Measurements from ENCODE around the gene RBSN. TPM values are rescaled to one million over a fixed set of nuclear protein-coding genes. Genes with fewer than 3 reads are reported as not detected.

The RBSN gene
- total RNA-seq, 2 donors from 2014 or later: 23.3 to 25.2 TPM

GRCh38 chr3:15083252-15083651 lies 15.7 kb downstream of the RBSN start:
- Histone ChIP-seq H3K36me3 (ENCODE audit: control insufficient read depth, insufficient read depth, low read length) (peaks cover 89% of the 10 kb centered on the region), H3K4me1 (ENCODE audit: control insufficient read depth, insufficient read depth, low read length) (no peaks in the 10 kb centered on the region), H3K9ac (ENCODE audit: extremely low read depth, low read length, poor library complexity, severe bottlenecking) (no peak overlapping the region), H3K27me3 (ENCODE audit: control insufficient read depth, insufficient read depth, low read length, poor library complexity, severe bottlenecking) (no peaks in the 10 kb centered on the region), H3K9me3 (ENCODE audit: control insufficient read depth, low read length) (no peaks in the 10 kb centered on the region), H3K27ac (ENCODE audit: low read depth, low read length) (no peak overlapping the region), H3K4me3 (ENCODE audit: low read length) (no peak overlapping the region)
- no peak for DNase-seq
- no peaks in the 10 kb centered on the region for H3K4me1 Mint-ChIP-seq
- no peaks in the 10 kb centered on the region for H3K27me3 Mint-ChIP-seq (ENCODE audit: insufficient read depth)
- H3K27ac Mint-ChIP-seq: no peak overlapping the region
- 96 to 100% methylated on average over 1 of the region's 1 CpG for WGBS, 2 experiments (ENCODE audit: insufficient coverage in 1 of 2, insufficient read length in 1 of 2)
- H3K36me3 Mint-ChIP-seq (ENCODE audit: low read depth): peaks cover 63% of the 10 kb centered on the region
- no peak overlapping the region for H3K4me3 Mint-ChIP-seq
- TF ChIP-seq, protein P1, sequence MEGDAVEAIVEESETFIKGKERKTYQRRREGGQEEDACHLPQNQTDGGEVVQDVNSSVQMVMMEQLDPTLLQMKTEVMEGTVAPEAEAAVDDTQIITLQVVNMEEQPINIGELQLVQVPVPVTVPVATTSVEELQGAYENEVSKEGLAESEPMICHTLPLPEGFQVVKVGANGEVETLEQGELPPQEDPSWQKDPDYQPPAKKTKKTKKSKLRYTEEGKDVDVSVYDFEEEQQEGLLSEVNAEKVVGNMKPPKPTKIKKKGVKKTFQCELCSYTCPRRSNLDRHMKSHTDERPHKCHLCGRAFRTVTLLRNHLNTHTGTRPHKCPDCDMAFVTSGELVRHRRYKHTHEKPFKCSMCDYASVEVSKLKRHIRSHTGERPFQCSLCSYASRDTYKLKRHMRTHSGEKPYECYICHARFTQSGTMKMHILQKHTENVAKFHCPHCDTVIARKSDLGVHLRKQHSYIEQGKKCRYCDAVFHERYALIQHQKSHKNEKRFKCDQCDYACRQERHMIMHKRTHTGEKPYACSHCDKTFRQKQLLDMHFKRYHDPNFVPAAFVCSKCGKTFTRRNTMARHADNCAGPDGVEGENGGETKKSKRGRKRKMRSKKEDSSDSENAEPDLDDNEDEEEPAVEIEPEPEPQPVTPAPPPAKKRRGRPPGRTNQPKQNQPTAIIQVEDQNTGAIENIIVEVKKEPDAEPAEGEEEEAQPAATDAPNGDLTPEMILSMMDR (conservative IDR thresholded peaks at IDR 0.05): no peak
- H3K9me3 Mint-ChIP-seq: no peaks in the 10 kb centered on the region

DNA sequence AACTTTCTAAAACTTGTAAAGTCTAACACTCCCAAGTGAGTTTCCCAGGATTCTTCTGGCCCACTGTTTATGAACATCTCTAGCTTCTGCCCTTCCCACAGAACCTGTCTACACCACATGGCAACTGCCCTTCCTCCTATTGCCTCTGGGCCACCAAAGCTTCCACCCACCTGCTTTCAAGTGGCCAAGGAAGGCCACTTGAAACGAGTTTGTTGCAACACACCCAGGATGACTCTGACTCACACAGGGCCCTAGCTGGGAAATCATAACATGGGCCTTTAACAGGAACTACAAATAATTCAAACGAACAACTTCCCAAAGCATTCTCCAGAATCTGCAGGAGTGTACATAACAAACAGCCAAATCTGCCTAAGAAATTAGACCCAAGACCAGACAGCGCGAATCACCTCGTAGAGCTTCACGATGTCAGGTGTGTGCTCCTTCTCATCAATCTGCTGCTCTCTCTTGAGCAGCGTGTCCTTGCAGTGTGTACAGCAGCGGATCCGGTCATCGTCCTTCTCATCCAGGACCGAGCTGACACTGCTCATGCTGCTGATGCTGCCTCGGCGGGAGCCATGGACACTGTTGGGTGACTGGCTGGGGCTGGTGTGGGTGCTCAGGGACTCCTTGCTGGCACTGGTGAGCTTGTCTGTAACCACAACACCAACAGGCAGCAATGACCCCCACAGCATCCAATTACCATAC lies 16.8 kb downstream of the RBSN start:
- Histone ChIP-seq H3K9ac (ENCODE audit: extremely low read depth, low read length, poor library complexity, severe bottlenecking) (no peak overlapping the region), H3K36me3 (ENCODE audit: control insufficient read depth, insufficient read depth, low read length) (peaks cover 92% of the 10 kb centered on the region), H3K4me3 (ENCODE audit: low read length) (no peak overlapping the region), H3K9me3 (ENCODE audit: control insufficient read depth, low read length) (no peaks in the 10 kb centered on the region), H3K27ac (ENCODE audit: low read depth, low read length) (no peak overlapping the region), H3K27me3 (ENCODE audit: control insufficient read depth, insufficient read depth, low read length, poor library complexity, severe bottlenecking) (no peaks in the 10 kb centered on the region), H3K4me1 (ENCODE audit: control insufficient read depth, insufficient read depth, low read length) (no peaks in the 10 kb centered on the region)
- Mint-ChIP-seq H3K9me3 (no peaks in the 10 kb centered on the region), H3K4me3 (no peak overlapping the region), H3K4me1 (no peaks in the 10 kb centered on the region), H3K36me3 (ENCODE audit: low read depth) (peaks cover 71% of the 10 kb centered on the region), H3K27me3 (ENCODE audit: insufficient read depth) (no peaks in the 10 kb centered on the region), H3K27ac (no peak overlapping the region)
- 92 to 93% methylated on average over 9 to 13 of the region's 13 CpGs for WGBS, 2 experiments (ENCODE audit: insufficient coverage in 1 of 2, insufficient read length in 1 of 2)
- TF ChIP-seq, protein P1 (conservative IDR thresholded peaks at IDR 0.05): no peak
- no peak for DNase-seq

GRCh38 chr3:15079091-15079490 lies 19.9 kb downstream of the RBSN start:
- H3K9me3 Mint-ChIP-seq: no peaks in the 10 kb centered on the region
- no peak overlapping the region for H3K4me3 ChIP-seq (ENCODE audit: low read length)
- no peaks in the 10 kb centered on the region for H3K27me3 ChIP-seq (ENCODE audit: control insufficient read depth, insufficient read depth, low read length, poor library complexity, severe bottlenecking)
- H3K27me3 Mint-ChIP-seq (ENCODE audit: insufficient read depth): no peaks in the 10 kb centered on the region
- TF ChIP-seq, protein P1 (conservative IDR thresholded peaks at IDR 0.05): no peak
- H3K36me3 Mint-ChIP-seq (ENCODE audit: low read depth): peaks cover 73% of the 10 kb centered on the region
- H3K36me3 ChIP-seq (ENCODE audit: control insufficient read depth, insufficient read depth, low read length): peaks cover 81% of the 10 kb centered on the region
- no peaks in the 10 kb centered on the region for H3K4me1 ChIP-seq (ENCODE audit: control insufficient read depth, insufficient read depth, low read length)
- no peak overlapping the region for H3K4me3 Mint-ChIP-seq
- no peak for DNase-seq
- no peaks in the 10 kb centered on the region for H3K4me1 Mint-ChIP-seq
- WGBS, 2 experiments (ENCODE audit: insufficient coverage in 1 of 2, insufficient read length in 1 of 2): 91 to 100% methylated on average over 1 to 3 of the region's 3 CpGs
- H3K9ac ChIP-seq (ENCODE audit: extremely low read depth, low read length, poor library complexity, severe bottlenecking): no peak overlapping the region
- no peak overlapping the region for H3K27ac Mint-ChIP-seq
- H3K9me3 ChIP-seq (ENCODE audit: control insufficient read depth, low read length): no peaks in the 10 kb centered on the region
- no peak overlapping the region for H3K27ac ChIP-seq (ENCODE audit: low read depth, low read length)
